ENCODE measurements around the gene DLG1.
A peak's percentile ranks its signal among the peaks of the same experiment; 100 is the strongest.

DLG1 gene

GRCh38 chr3:197012540-197012883, 285.9 kb downstream of the DLG1 start:
- no peak for DNase-seq (ENCODE audit: low spot score in 2 of 2)
- Histone ChIP-seq H3K36me3 (replicated peaks) (no peaks in the 10 kb centered on the region), H3K27me3 (ENCODE audit: low read depth) (no peaks in the 10 kb centered on the region), H3K4me3 (no peak overlapping the region), H3K9me3 (no peaks in the 10 kb centered on the region), H3K4me1 (peaks cover 5% of the 10 kb centered on the region)
- in situ Hi-C loops (cut with MboI; ENCODE audit: low sequenced_read_pairs): loop anchor here (25.0 kb wide), 2 partner anchors 175 to 500 kb away; no protein-coding TSS in a partner anchor

- DNase-seq (ENCODE audit: low spot score in 2 of 2): no peak
- H3K36me3 ChIP-seq (replicated peaks): no peaks in the 10 kb centered on the region
- no peak overlapping the region for H3K4me3 ChIP-seq
- H3K9me3 ChIP-seq: no peaks in the 10 kb centered on the region
- H3K27me3 ChIP-seq (ENCODE audit: low read depth): no peaks in the 10 kb centered on the region
- peaks cover 5% of the 10 kb centered on the region for H3K4me1 ChIP-seq
- in situ Hi-C loops (cut with MboI; ENCODE audit: low sequenced_read_pairs): loop anchor here (25.0 kb wide), 2 partner anchors 175 to 500 kb away; no protein-coding TSS in a partner anchor
Observed at GRCh38 chr3:197011780-197012539, 286.5 kb downstream of the DLG1 start.

- Histone ChIP-seq H3K27me3 (ENCODE audit: low read depth) (no peaks in the 10 kb centered on the region), H3K4me1 (peaks cover 5% of the 10 kb centered on the region), H3K9me3 (no peaks in the 10 kb centered on the region), H3K4me3 (no peak overlapping the region), H3K36me3 (replicated peaks) (no peaks in the 10 kb centered on the region)
- DNase-seq (ENCODE audit: low spot score in 2 of 2): no peak
- in situ Hi-C loops (cut with MboI; ENCODE audit: low sequenced_read_pairs): loop anchor here (25.0 kb wide), 2 partner anchors 177 to 502 kb away; no protein-coding TSS in a partner anchor
Observed at GRCh38 chr3:197010556-197011351, 287.7 kb downstream of the DLG1 start.

- Histone ChIP-seq H3K4me3 (no peak overlapping the region), H3K4me1 (peaks cover 5% of the 10 kb centered on the region), H3K9me3 (no peaks in the 10 kb centered on the region), H3K36me3 (replicated peaks) (no peaks in the 10 kb centered on the region), H3K27me3 (ENCODE audit: low read depth) (no peaks in the 10 kb centered on the region)
- in situ Hi-C loops (cut with MboI; ENCODE audit: low sequenced_read_pairs): loop anchor here (25.0 kb wide), 2 partner anchors 178 to 503 kb away; no protein-coding TSS in a partner anchor
- no peak for DNase-seq (ENCODE audit: low spot score in 2 of 2)
Observed at GRCh38 chr3:197009532-197010019, 288.8 kb downstream of the DLG1 start.

- Histone ChIP-seq H3K4me3 (no peak overlapping the region), H3K27me3 (ENCODE audit: low read depth) (no peaks in the 10 kb centered on the region), H3K36me3 (replicated peaks) (peaks cover 6% of the 10 kb centered on the region; the same call in 1 of the 2 replicates), H3K4me1 (peaks cover 10% of the 10 kb centered on the region), H3K9me3 (no peaks in the 10 kb centered on the region)
- no peak for DNase-seq (ENCODE audit: low spot score in 2 of 2)
- in situ Hi-C loops (cut with MboI; ENCODE audit: low sequenced_read_pairs): loop anchor here (25.0 kb wide), 2 partner anchors 179 to 504 kb away; no protein-coding TSS in a partner anchor
Observed at GRCh38 chr3:197008436-197009209, 289.8 kb downstream of the DLG1 start.

- no peaks in the 10 kb centered on the region for H3K9me3 ChIP-seq
- no peaks in the 10 kb centered on the region for H3K27me3 ChIP-seq (ENCODE audit: low read depth)
- H3K4me3 ChIP-seq: no peak overlapping the region
- in situ Hi-C loops (cut with MboI; ENCODE audit: low sequenced_read_pairs): loop anchor here (25.0 kb wide), 2 partner anchors 179 to 504 kb away; no protein-coding TSS in a partner anchor
- peaks cover 6% of the 10 kb centered on the region; the same call in 1 of the 2 replicates for H3K36me3 ChIP-seq (replicated peaks)
- peaks cover 11% of the 10 kb centered on the region for H3K4me1 ChIP-seq
- no peak for DNase-seq (ENCODE audit: low spot score in 2 of 2)
Observed at GRCh38 chr3:197007953-197008352, 290.5 kb downstream of the DLG1 start.

- Histone ChIP-seq H3K27me3 (ENCODE audit: low read depth) (no peaks in the 10 kb centered on the region), H3K4me1 (peaks cover 7% of the 10 kb centered on the region), H3K36me3 (replicated peaks) (peaks cover 6% of the 10 kb centered on the region; the same call in 1 of the 2 replicates), H3K4me3 (no peak overlapping the region), H3K9me3 (no peaks in the 10 kb centered on the region)
- no peak for DNase-seq (ENCODE audit: low spot score in 2 of 2)
- in situ Hi-C loops (cut with MboI; ENCODE audit: low sequenced_read_pairs): loop anchor here (25.0 kb wide), 2 partner anchors 180 to 505 kb away; no protein-coding TSS in a partner anchor
Observed at GRCh38 chr3:197007296-197007940, 291.0 kb downstream of the DLG1 start.

- H3K4me1 ChIP-seq: peaks cover 7% of the 10 kb centered on the region
- H3K4me3 ChIP-seq: no peak overlapping the region
- H3K27me3 ChIP-seq (ENCODE audit: low read depth): no peaks in the 10 kb centered on the region
- no peaks in the 10 kb centered on the region for H3K9me3 ChIP-seq
- no peak for DNase-seq (ENCODE audit: low spot score in 2 of 2)
- in situ Hi-C loops (cut with MboI; ENCODE audit: low sequenced_read_pairs): loop anchor here (25.0 kb wide), 2 partner anchors 180 to 505 kb away; no protein-coding TSS in a partner anchor
- H3K36me3 ChIP-seq (replicated peaks): peaks cover 6% of the 10 kb centered on the region; the same call in 1 of the 2 replicates
Observed at GRCh38 chr3:197006860-197007259, 291.6 kb downstream of the DLG1 start.

GRCh38 chr3:197006446-197006845, 292.0 kb downstream of the DLG1 start:
- Histone ChIP-seq H3K27me3 (ENCODE audit: low read depth) (no peaks in the 10 kb centered on the region), H3K36me3 (replicated peaks) (peaks cover 6% of the 10 kb centered on the region; the same call in 1 of the 2 replicates), H3K4me1 (peaks cover 7% of the 10 kb centered on the region), H3K9me3 (no peaks in the 10 kb centered on the region), H3K4me3 (no peak overlapping the region)
- DNase-seq (ENCODE audit: low spot score in 2 of 2): no peak
- in situ Hi-C loops (cut with MboI; ENCODE audit: low sequenced_read_pairs): loop anchor here (25.0 kb wide), 2 partner anchors 181 to 506 kb away; no protein-coding TSS in a partner anchor

- in situ Hi-C loops (cut with MboI; ENCODE audit: low sequenced_read_pairs): loop anchor here (25.0 kb wide), 2 partner anchors 184 to 509 kb away; no protein-coding TSS in a partner anchor
- no peaks in the 10 kb centered on the region for H3K27me3 ChIP-seq (ENCODE audit: low read depth)
- peak overlapping the region; percentile 33 for H3K4me3 ChIP-seq
- no peaks in the 10 kb centered on the region for H3K9me3 ChIP-seq
- peaks cover 6% of the 10 kb centered on the region; the same call in 1 of the 2 replicates for H3K36me3 ChIP-seq (replicated peaks)
- DNase-seq (ENCODE audit: low spot score in 2 of 2): peak in 1 of 2 experiments; percentile 48
- H3K4me1 ChIP-seq: peaks cover 7% of the 10 kb centered on the region
Observed at GRCh38 chr3:197003461-197004385, 294.7 kb downstream of the DLG1 start.

GRCh38 chr3:197002701-197003454, 295.5 kb downstream of the DLG1 start:
- in situ Hi-C loops (cut with MboI; ENCODE audit: low sequenced_read_pairs): loop anchor here (25.0 kb wide), 2 partner anchors 184 to 509 kb away; no protein-coding TSS in a partner anchor
- Histone ChIP-seq H3K4me1 (peaks cover 7% of the 10 kb centered on the region), H3K4me3 (peak overlapping the region; percentile 33), H3K9me3 (no peaks in the 10 kb centered on the region), H3K27me3 (ENCODE audit: low read depth) (no peaks in the 10 kb centered on the region), H3K36me3 (replicated peaks) (peaks cover 6% of the 10 kb centered on the region; the same call in 1 of the 2 replicates)
- peak; percentile 64 to 84 for DNase-seq (ENCODE audit: low spot score in 2 of 2)
